Measurements from ENCODE around the gene BRD9.
"Not testable (repeated sequence)": the region's sequence is repeated elsewhere in the genome, so short reads cannot be mapped to it uniquely, and the experiment has no call there.

The BRD9 gene

DNA sequence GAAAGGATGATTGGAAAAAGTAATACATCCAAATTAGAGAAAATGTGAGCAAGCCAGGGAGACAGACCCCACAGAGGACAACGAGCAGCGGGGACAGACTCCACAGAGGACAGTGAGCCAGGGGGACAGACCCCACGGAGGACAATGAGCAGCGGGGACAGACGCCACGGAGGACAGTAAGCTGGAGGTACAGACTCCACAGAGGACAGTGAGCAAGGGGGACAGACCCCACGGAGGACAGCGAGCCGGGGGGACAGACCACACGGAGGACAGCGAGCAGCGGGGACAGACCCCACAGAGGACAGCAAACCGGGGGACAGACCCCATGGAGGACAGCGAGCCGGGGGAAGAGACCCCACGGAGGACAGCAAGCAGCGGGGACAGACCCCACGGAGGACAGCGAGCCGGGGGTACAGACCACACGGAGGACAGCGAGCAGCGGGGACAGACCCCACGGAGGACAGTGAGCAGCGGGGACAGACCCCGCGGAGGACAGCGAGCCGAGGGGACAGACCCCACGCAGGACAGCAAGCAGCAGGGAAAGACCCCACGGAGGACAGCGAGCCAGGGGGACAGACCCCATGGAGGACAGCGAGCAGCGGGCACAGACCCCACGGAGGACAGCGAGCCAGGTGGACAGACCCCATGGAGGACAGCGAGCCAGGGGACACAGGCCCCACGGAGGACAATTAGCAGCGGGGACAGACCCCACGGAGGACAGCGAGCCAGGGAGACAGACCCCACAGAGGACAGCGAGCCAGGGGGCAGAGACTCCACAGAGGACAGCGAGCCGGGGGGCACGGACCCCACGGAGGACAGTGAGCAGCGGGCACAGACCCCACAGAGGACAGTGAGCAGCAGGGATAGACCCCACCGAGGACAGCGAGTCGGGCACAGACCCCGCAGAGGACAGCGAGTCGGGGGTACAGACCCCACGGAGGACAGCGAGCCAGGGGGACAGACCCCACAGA, 39.9 kb downstream of the BRD9 start:
- in situ Hi-C loops (cut with HindIII; ENCODE audit: low pct_ligation_motif_present, low pct_unique_long_range_greater_than_20kb, low sequenced_read_pairs), result no loop called here
- DNase-seq, result no peak

DNA sequence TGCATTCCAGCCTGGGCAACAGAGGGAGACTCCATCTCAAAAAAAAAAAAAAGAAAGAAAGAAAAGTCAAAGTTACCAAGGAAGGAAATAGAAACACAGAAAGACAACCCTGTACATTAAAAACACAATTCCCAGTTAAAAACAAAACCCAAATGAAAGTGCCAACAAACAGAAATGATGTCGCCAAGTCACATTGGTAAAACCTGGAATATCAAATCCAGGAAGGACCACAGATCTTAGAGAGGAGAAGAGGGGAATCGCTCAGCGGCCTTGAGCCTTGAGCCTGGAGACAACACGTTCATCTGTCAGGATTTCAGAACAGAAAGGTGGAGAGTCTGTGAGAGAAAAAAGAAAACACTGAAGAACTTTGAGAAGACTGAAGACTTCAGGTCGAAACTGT, 40.6 kb downstream of the BRD9 start:
- DNase-seq, result no peak

DNA sequence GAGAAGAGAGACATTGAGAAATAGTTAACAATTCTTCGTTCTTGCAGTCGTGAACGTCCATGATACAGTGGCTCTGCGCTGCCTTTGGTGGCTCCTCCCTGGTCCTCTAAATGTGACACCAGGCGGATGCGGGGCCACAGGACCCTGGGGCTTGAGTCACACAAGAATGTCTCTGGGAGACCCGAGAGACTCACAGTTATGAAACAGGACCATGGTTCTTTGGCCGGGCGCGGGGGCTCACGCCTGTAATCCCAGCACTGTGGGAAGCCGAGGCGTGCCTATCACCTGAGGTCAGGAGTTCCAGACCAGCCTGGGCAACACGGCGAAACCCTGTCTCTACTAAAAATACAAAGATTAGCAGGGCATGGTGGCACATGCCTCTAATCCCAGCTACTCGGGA, 41.0 kb downstream of the BRD9 start:
- no peak for DNase-seq
- in situ Hi-C loops (cut with HindIII; ENCODE audit: low pct_ligation_motif_present, low pct_unique_long_range_greater_than_20kb, low sequenced_read_pairs), result no loop called here

More for the DNA sequence above, 40.6 kb downstream of the BRD9 start:
- in situ Hi-C loops (cut with HindIII; ENCODE audit: low pct_ligation_motif_present, low pct_unique_long_range_greater_than_20kb, low sequenced_read_pairs), result no loop called here

DNA sequence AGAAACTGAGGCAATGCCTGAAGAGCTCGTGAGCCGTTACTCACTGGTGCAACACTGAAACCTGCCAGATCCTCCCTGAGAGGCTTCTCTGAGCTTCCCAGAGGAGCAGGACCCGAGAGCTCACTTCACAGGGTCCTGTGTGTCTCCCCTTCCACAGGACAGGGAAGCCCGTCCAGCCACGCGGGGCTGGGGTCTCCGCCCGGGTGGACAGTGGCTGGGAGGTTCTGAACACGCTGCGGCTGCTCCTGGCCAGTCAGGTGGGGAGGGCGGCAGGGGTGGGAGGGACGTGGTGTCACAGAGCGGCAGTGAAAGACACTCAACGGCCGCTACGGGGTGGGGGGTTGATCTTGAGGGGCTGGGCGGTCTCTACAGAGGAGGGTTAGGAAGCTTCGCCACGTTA, 41.5 kb downstream of the BRD9 start:
- DNase-seq, result no peak
- in situ Hi-C loops (cut with HindIII; ENCODE audit: low pct_ligation_motif_present, low pct_unique_long_range_greater_than_20kb, low sequenced_read_pairs), result no loop called here

DNA sequence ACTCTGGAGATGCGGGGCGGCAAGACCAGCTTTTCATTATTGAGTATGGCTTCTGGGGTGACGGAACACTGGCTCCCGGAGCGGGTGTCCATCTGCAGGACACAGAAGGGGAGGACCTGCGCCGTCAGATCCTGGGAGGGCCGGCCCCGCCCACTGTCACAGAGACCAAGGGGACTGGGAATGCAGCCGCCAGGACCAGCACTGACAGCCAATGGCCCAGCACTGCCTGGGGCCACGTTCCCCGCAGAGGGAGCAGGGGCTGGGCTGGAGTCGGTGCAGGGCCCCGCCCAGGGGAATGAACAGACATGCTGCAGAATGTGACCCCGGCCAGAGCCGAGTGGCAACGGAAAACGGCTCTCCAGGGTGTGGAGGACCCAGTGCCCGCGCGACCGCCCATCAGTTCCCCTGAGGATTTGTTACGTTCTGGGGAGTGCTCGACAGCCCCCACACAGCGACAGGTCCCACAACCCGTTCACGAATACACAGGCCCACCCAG, 42.0 kb downstream of the BRD9 start, which contains the start of gene ZDHHC11:
TSS of gene ZDHHC11 (minus strand) at position 476 of the 496 bp plus-strand sequence. CDS start at position 92, 384 bp downstream.
- no peak for DNase-seq
- in situ Hi-C loops (cut with HindIII; ENCODE audit: low pct_ligation_motif_present, low pct_unique_long_range_greater_than_20kb, low sequenced_read_pairs), result no loop called here

DNA sequence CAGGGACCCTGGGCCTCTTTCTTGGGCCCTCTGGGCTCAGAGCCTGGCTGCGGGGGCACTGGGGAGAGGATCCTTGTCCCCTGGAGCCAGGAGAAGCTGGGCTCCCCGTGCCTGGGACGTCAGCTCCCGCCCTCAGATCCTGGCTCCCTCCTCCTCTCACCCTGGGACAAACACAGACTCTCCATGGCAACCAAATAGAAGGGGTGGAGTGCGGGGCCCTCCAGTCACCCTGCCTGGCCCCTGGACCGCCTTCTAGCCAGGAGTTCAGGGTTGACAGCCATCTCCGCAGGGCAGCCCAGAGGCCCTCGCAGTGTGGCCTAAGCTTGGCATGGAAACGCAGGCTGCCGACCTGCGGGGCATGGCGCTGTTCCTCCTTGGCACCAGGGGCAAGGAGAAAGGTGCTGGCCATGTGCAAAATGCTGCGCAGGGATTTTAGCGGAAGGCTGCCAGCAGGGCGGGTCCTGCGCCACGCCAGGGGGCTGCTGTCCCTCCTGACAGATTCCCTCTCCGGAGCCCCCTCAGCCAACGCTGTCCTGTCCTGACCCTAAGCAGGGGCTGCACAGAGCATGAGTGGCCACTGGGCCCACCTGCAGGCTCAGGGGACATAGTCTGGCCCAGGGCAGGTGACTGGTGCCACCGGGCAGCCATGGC, 42.8 kb downstream of the BRD9 start:
- in situ Hi-C loops (cut with HindIII; ENCODE audit: low pct_ligation_motif_present, low pct_unique_long_range_greater_than_20kb, low sequenced_read_pairs), result no loop called here
- no peak for DNase-seq

DNA sequence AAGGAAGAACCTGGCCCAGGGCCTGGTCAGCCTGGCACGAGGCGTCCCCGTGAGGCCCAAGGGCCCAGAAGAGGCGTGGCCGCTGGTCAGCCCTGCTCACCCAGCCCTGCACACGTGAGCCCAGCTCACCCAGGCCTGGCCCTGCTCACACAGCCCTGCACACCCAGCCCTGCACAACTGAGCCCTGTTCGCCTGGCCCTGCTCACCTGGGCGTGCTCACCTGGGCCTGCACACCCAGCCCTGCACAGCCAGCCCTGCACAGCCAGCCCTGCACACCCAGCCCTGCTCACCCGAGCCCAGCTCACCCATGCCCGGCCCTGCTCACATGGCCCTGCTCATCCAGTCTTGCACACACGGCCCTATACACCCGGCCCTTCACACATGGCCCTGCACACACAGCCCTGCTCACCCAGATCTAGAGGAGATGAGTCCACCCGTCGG, 43.9 kb downstream of the BRD9 start:
- DNase-seq, result no peak
- in situ Hi-C loops (cut with HindIII; ENCODE audit: low pct_ligation_motif_present, low pct_unique_long_range_greater_than_20kb, low sequenced_read_pairs), result no loop called here

DNA sequence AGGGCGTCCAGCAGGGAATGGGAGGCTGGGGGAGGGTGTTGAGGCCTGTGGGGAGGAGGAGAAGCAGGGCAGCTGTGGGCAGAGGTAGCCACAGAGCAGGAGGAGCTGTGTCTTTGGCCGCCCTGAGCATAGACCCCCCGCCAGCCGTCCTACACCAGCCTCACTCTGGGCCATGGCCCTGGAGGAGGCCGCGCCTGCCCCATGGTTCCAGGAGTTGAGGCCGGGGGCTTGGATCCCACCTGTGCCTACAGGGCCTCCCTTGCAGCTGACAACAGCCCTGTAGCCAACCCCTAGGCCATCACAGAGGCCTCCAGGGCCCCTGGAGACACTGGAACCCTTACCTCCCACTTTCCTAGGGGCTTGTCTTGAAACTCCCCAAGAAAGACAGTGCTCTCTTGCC, 44.9 kb downstream of the BRD9 start:
- in situ Hi-C loops (cut with HindIII; ENCODE audit: low pct_ligation_motif_present, low pct_unique_long_range_greater_than_20kb, low sequenced_read_pairs); DNase-seq: not testable (repeated sequence)

DNA sequence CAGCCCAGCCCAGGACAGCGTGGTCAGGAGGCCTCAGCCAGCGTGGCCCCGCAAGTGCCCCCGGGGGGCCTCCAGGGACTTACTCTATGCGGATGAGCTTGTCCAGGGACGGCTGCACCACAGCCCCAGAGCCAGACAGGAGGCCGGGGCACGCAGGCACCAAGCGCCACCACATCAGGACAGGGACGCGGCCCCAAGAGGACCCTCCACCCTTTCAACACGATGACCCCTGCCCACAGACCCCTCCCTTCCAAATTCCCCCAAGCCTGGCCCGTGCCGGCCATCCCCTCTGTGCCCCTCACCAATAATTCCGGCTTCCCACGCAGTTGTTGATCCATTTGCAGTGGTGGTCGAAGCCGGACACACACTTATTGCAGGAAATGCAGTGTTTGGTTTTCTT, 45.4 kb downstream of the BRD9 start:
- in situ Hi-C loops (cut with HindIII; ENCODE audit: low pct_ligation_motif_present, low pct_unique_long_range_greater_than_20kb, low sequenced_read_pairs); DNase-seq: not testable (repeated sequence)

DNA sequence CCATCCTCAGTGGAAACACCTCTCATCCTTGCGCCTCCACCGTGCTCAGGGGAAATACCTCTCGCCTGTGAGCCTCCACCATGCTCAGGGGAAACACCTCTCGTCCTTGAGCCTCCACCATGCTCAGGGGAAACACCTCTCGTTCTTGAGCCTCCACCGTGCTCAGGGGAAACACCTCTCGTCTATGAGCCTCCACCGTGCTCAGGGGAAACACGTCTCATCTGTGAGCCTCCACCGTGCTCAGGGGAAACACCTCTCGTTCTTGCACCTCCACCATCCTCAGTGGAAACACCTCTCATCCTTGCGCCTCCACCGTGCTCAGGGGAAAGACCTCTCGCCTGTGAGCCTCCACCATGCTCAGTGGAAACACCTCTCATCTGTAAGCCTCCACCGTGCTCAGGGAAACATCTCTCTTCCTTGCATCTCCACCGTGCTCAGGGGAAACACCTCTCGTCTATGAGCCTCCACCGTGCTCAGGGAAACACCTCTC, 46.0 kb downstream of the BRD9 start:
- in situ Hi-C loops (cut with HindIII; ENCODE audit: low pct_ligation_motif_present, low pct_unique_long_range_greater_than_20kb, low sequenced_read_pairs); DNase-seq: not testable (repeated sequence)

DNA sequence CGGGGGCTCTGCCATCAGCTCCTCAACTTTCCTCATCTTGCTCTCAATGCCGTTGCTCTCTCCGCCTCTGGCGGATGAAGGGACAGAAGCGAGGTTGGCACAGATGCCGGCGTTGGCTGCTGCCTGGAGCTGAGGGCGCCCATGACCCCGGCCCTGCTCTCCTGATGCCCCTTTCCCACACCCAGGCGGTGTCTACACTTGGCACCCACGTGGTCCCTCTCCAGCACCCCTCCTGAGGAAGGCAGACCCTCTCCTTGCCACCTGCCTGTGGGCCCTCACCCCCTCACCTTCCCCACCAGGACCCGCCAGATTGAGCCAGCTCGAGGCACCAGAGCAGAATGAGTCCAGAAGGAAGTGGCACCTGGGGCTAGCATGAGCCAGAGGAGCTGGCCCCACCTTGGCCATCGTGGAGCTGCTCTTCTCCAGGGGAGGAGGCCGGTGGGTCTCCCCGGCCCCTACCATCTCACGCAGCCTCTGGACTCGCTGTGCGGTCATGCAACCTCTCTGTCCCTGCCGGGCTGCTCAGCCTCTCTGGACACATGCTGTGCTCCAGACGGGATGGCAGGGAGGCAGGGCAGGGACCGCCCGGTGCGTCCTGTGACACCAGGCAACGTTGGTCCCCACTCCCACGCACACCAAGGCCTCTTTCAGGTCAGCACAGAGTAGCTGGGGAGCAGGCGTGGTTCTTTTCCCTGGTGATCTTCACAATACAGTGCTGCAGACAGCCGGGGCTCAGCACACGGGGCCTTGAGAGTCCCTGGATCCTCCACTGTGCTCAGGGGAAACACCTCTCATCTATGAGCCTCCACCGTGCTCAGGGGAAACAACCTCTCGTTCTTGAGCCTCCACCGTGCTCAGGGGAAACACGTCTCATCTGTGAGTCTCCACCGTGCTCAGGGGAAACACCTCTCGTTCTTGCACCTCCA, 46.7 kb downstream of the BRD9 start:
- in situ Hi-C loops (cut with HindIII; ENCODE audit: low pct_ligation_motif_present, low pct_unique_long_range_greater_than_20kb, low sequenced_read_pairs); DNase-seq: not testable (repeated sequence)

DNA sequence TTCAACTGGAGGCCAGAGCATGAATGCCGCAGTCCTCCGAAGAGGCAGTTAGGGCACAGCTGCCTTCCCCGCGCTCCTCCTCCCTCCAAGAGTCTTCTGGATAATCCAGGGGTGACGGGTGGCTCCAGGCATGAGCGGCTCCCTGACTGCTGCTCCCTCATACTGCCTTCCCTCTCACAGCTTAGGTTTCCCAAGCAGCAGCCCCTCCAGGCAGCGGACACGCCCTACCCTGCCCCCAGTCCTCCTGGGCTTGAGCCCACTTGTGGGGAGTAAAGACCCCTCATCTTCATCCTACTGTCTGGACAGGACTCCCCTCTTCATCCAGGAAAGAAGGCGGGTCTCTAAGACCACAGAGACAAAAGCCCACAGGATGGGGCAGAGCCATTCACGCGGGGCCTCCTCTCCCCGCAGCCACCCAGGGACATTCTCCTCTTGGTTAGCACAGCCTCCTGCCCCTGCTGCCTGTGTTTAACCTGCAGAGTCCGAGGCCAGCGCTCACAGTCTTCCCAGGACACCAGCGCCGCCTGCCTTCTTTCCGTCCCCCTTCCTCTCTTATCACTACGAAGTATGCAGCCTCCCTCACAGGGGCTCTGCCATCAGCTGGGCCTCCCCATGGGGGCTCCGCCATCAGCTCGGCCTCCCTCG, 47.4 kb downstream of the BRD9 start:
- in situ Hi-C loops (cut with HindIII; ENCODE audit: low pct_ligation_motif_present, low pct_unique_long_range_greater_than_20kb, low sequenced_read_pairs); DNase-seq: not testable (repeated sequence)

DNA sequence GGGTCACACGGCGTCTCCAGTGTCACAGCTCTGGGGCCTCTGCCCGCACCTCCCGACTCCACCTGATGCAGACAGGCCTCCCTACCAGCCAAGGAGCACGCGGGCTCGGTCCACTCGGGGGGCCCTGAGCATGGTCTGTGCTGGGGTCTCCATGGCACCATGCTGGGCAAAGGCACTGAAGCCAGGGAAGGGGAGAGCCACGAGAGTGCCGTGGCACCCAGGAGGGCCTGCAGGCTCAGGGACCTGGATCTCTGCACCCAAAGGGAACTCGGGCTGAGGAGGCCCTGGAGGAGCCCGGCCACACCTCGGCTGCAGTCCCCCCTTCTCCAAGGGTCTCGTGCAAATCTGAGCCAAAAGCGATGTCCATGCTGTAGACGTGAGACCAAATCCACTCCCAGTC, 48.2 kb downstream of the BRD9 start:
- in situ Hi-C loops (cut with HindIII; ENCODE audit: low pct_ligation_motif_present, low pct_unique_long_range_greater_than_20kb, low sequenced_read_pairs); DNase-seq: not testable (repeated sequence)

DNA sequence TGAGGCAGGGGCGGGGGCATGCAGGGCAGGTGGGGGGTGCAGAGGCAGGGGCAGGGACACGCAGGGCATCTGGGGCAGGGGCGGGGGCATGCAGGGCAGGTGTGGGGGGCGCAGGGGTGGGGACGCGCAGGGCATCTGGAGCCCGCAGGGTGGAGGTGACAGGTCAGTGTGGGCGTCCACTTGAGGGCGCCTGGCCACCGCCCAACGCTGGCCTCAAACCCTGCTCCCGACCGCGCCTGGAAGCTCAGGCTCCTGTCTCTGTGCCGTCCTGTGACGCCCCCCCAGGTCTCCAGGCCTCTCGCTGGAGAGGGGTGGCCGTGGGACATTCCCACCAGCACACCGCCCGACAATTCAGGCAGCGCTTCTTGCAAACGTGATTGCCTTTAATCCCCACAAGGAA, 48.7 kb downstream of the BRD9 start:
- in situ Hi-C loops (cut with HindIII; ENCODE audit: low pct_ligation_motif_present, low pct_unique_long_range_greater_than_20kb, low sequenced_read_pairs); DNase-seq: not testable (repeated sequence)

DNA sequence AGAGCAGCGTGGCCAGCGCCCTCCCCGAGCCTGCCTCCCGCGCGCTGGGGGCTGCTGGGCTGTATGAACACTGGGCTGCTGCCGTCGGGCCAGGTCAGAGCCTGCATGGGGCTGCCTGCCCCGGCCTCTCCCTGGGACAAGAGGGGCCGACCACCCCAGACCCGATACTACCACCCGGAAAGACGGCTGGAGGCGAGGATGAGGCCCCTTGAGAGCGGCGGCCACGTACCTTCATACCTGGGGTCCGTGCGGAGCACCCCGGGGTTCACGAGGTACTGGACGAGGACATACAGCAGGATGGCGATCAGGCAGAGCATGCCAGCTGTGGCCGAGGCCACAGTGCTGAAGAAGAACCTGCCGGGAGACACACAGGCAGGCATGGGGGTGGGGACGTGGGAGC, 49.2 kb downstream of the BRD9 start:
- in situ Hi-C loops (cut with HindIII; ENCODE audit: low pct_ligation_motif_present, low pct_unique_long_range_greater_than_20kb, low sequenced_read_pairs); DNase-seq: not testable (repeated sequence)

DNA sequence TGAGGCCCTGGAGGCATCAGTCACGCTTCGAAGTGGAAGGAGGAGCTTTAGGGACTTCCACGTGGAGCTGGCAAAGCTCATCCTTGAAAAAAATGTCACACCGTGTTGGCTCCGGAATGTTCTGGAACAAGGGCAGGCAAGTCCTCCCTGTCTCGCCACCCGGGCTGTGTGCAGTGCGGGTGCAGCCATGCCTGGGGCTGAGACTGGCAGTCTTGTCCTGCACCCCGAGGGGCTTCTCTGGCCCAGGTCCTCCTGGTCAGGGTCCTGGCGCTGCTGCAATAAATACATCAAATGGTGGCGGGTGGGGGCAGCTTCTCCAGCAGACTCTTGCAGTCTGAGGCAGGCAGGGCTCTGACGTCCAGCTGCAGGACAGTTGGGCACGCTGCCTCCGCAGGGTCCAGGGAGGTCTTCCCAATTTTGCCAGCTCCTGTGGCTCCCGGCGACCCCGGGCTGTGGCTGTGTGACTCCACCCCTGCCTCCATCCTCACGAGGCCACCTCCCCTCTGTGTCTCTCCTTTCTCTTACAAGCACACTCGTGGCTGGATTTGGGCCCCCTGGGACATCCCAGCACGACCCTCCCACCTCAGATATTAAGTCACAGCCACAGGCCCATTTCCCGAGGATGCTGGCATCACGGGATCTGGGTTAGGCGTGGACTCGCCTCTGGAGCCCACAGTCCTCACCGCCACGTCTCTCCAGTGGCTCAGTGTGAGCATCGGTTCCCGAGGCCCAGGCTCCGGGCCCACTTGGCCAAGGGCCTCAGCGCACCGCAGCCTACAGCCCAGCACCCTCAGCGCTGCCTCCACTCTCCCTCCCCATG, 50.0 kb downstream of the BRD9 start:
- in situ Hi-C loops (cut with HindIII; ENCODE audit: low pct_ligation_motif_present, low pct_unique_long_range_greater_than_20kb, low sequenced_read_pairs); DNase-seq: not testable (repeated sequence)

All from ACHN (cell line).